ENCODE data around the gene PTPDC1. TPM values are rescaled to one million over a fixed set of nuclear protein-coding genes. Genes with fewer than 3 reads are reported as not detected.
"Not testable (repeated sequence)": the region's sequence is repeated elsewhere in the genome, so short reads cannot be mapped to it uniquely, and the experiment has no call there.

Gene PTPDC1
- total RNA-seq, 1 donor from 2014 or later = 15.7 TPM

GRCh38 chr9:94086486-94087345, 2.5 kb downstream of the PTPDC1 start:
- peak; percentile 24 for DNase-seq (ENCODE audit: low read depth)

- DNase-seq (ENCODE audit: low read depth) = not testable (repeated sequence)
Observed at GRCh38 chr9:94094219-94095145, 10.2 kb downstream of the PTPDC1 start.

- DNase-seq (ENCODE audit: low read depth) = no peak
Observed at GRCh38 chr9:94096819-94097577, 12.7 kb downstream of the PTPDC1 start.

GRCh38 chr9:94097788-94098414, 13.6 kb downstream of the PTPDC1 start:
- DNase-seq (ENCODE audit: low read depth) = peak; percentile 63

- DNase-seq (ENCODE audit: low read depth) = no peak
Observed at GRCh38 chr9:94100152-94100879, 16.1 kb downstream of the PTPDC1 start.

GRCh38 chr9:94101162-94101853, 17.0 kb downstream of the PTPDC1 start:
- no peak for DNase-seq (ENCODE audit: low read depth)

- DNase-seq (ENCODE audit: low read depth) = peak; percentile 30
Observed at GRCh38 chr9:94108584-94108983, 24.3 kb downstream of the PTPDC1 start.

- no peak for DNase-seq (ENCODE audit: low read depth)
Observed at GRCh38 chr9:94110821-94111252, 26.6 kb downstream of the PTPDC1 start.

GRCh38 chr9:94111446-94111845, 27.2 kb downstream of the PTPDC1 start:
- DNase-seq (ENCODE audit: low read depth) = no peak

- no peak for DNase-seq (ENCODE audit: low read depth)
Observed at GRCh38 chr9:94112716-94113465, 28.6 kb downstream of the PTPDC1 start.

- not testable (repeated sequence) for DNase-seq (ENCODE audit: low read depth)
Observed at GRCh38 chr9:94120088-94120487, 35.8 kb downstream of the PTPDC1 start.

- no peak for DNase-seq (ENCODE audit: low read depth)
Observed at GRCh38 chr9:94120854-94121376, 36.7 kb downstream of the PTPDC1 start.

- no peak for DNase-seq (ENCODE audit: low read depth)
Observed at GRCh38 chr9:94126844-94127243, 42.6 kb downstream of the PTPDC1 start.

GRCh38 chr9:94127806-94128205, 43.5 kb downstream of the PTPDC1 start:
- DNase-seq (ENCODE audit: low read depth) = no peak

GRCh38 chr9:94128580-94128979, 44.3 kb downstream of the PTPDC1 start:
- DNase-seq (ENCODE audit: low read depth) = no peak

GRCh38 chr9:94134629-94135028, 50.4 kb downstream of the PTPDC1 start:
- no peak for DNase-seq (ENCODE audit: low read depth)

- no peak for DNase-seq (ENCODE audit: low read depth)
Observed at GRCh38 chr9:94135222-94135621, 51.0 kb downstream of the PTPDC1 start.

- DNase-seq (ENCODE audit: low read depth) = peak; percentile 97
Observed at GRCh38 chr9:94139672-94140417, 55.6 kb downstream of the PTPDC1 start.
